ENCODE measurements around the gene GPR108.

DNA sequence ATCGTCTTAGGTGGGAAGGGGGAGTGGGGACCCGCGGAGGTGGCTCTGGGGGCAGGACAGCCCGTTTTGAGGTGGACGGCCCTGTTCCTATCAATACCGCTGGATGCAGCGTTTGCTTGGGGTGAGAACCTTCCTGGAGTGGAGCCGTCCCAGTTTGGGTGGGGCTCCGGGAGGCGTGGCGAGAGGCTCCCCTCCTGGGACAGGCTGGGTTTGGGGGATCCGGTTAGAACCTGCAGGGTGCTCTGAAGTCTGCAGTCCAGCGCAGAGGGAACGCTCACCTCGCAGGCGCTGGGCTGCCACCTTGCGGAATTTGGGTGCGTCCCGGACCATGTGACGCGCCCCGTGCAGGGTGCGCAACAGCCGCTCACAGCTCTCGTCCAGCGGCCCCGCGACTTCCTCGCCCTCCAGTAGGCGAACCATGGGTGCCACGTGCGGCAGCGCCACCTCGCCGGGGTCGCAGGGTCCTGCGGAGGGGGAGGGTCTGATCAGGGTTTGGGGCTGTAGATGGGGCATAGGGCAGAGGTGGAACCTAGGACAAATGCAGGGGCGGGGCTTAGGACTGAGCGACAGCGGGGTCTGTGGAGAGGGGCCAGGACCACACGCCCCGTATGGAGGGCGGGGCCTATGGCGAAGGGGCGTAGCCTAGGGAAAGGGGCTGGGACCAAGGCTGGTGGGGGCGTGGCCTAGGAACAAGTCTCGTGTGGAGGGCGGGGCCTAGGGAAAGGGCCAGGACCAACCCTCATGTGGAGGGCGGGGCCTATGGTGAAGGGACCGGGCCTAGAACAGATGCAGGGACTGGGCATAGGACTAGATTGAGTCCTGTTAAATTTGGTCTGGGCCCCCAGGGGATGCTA, 16.0 kb upstream of the GPR108 start:
- TF ChIP-seq, protein P1, sequence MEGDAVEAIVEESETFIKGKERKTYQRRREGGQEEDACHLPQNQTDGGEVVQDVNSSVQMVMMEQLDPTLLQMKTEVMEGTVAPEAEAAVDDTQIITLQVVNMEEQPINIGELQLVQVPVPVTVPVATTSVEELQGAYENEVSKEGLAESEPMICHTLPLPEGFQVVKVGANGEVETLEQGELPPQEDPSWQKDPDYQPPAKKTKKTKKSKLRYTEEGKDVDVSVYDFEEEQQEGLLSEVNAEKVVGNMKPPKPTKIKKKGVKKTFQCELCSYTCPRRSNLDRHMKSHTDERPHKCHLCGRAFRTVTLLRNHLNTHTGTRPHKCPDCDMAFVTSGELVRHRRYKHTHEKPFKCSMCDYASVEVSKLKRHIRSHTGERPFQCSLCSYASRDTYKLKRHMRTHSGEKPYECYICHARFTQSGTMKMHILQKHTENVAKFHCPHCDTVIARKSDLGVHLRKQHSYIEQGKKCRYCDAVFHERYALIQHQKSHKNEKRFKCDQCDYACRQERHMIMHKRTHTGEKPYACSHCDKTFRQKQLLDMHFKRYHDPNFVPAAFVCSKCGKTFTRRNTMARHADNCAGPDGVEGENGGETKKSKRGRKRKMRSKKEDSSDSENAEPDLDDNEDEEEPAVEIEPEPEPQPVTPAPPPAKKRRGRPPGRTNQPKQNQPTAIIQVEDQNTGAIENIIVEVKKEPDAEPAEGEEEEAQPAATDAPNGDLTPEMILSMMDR (IDR thresholded peaks at IDR 0.05 in 8 of 11, conservative IDR thresholded peaks at IDR 0.05 in 3 of 11), result peak; percentile 37 to 78 (median 66)
- TF ChIP-seq POLR2AphosphoS5 (IDR thresholded peaks at IDR 0.05), result peak; percentile 71 to 86 (median 74)
- no peak for TF ChIP-seq POLR2A (IDR thresholded peaks at IDR 0.05)

All from spleen (tissue), 7 donors.